HepG2 (cell line): Measurements from ENCODE around the gene ZNF782. TPM values are rescaled to one million over a fixed set of nuclear protein-coding genes. Genes with fewer than 3 reads are reported as not detected.
"Not testable (repeated sequence)": the region's sequence is repeated elsewhere in the genome, so short reads cannot be mapped to it uniquely, and the experiment has no call there.

Experiments used
- ATAC-seq: fragments of 200-7000 bp; cut with Tn5 transposase; 3 replicates; pipeline ENCODE4 v1.9.1; 2020; ENCODE audit warnings: mild to moderate bottlenecking, moderate library complexity
- BruUV-seq: library from RNA; stranded (reverse); fragments of 400-500 nt; replicated peaks from 2 replicates; lab custom pipeline; 2021; lab: Mats Ljungman, UMichigan
- CTCF ChIA-PET: fragments of 300-600 bp; formaldehyde crosslinking; extraction: SDS; loops from one replicate; lab custom pipeline; 2021; ENCODE audit warnings: low total read pairs, inconsistent platforms, low intra/inter-chr PET ratio; lab: Yijun Ruan, JAX
- POLR2A ChIA-PET: fragments of 350-600 bp; sonication (Branson Sonifier 250); formaldehyde crosslinking; loops from one replicate; lab custom pipeline; 2020; ENCODE audit warnings: antibody characterized with exemption, inconsistent platforms; lab: Yijun Ruan, JAX
- DNase-seq: peaks from one replicate; pipeline ENCODE4 v3.0.0-alpha.2; 2015; ENCODE audit warnings: low spot score
- FAIRE-seq: peaks from 3 replicates; lab custom pipeline; 2011; peaks lifted over from hg19 to GRCh38; lab: Jason Lieb, UNC
- H2AFZ ChIP-seq: one replicate; pipeline ENCODE4 v1.6.1; 2011; ENCODE audit warnings: low read length, inconsistent platforms
- H3K27ac ChIP-seq: fragments of 300-600 bp; 3 replicates; pipeline ENCODE4 v1.8.0; 2011; ENCODE audit warnings: mixed run types, mild to moderate bottlenecking, mixed read lengths, low read length, inconsistent platforms; ENCODE audit not compliant: insufficient read depth; ENCODE audit errors: extremely low read length
- H3K27me3 ChIP-seq, 2 experiments: fragments of 200-600 bp in 1 of 2; 2 replicates in 1 of 2; 3 replicates in 1 of 2; pipeline versions ENCODE4 v1.6.0 to v1.8.0; 2011; ENCODE audit warnings: low read length in 2 of 2, mild to moderate bottlenecking in 2 of 2, moderate library complexity in 2 of 2, inconsistent platforms in 1 of 2; ENCODE audit not compliant: insufficient read depth in 2 of 2, control insufficient read depth in 1 of 2
- H3K36me3 ChIP-seq, 2 experiments: fragments of 200-600 bp in 1 of 2; replicated peaks in 1 of 2; 2 replicates in 1 of 2; 3 replicates in 1 of 2; pipeline versions ENCODE4 v1.5.1 to v1.8.0; 2011; ENCODE audit warnings: low read length in 2 of 2, inconsistent platforms in 1 of 2; ENCODE audit not compliant: insufficient read depth in 2 of 2, control insufficient read depth in 1 of 2
- H3K4me1 ChIP-seq: 2 replicates; pipeline ENCODE4 v1.5.1; 2012; ENCODE audit warnings: low read length, inconsistent platforms; ENCODE audit not compliant: insufficient read depth
- H3K4me2 ChIP-seq: 2 replicates; pipeline ENCODE4 v1.6.0; 2011; ENCODE audit warnings: low read depth, low read length, inconsistent platforms
- H3K4me3 ChIP-seq, 3 experiments: fragments of 200-600 bp in 1 of 3; sonication (generic), shearing (Covaris generic) in 1 of 3; replicated peaks in 1 of 3; 2 replicates each; pipeline ENCODE4 v1.5.1; 2011 to 2016; ENCODE audit warnings: low read length in 3 of 3, inconsistent platforms in 2 of 3, low read depth in 2 of 3, mild to moderate bottlenecking in 2 of 3, control low read depth in 1 of 3, mixed read lengths in 1 of 3; ENCODE audit not compliant: insufficient read depth in 1 of 3
- H3K79me2 ChIP-seq: one replicate; pipeline ENCODE4 v1.6.1; 2011; ENCODE audit warnings: low read length, inconsistent platforms; ENCODE audit not compliant: insufficient read depth
- H3K9ac ChIP-seq: 2 replicates; pipeline ENCODE4 v1.6.0; 2011; ENCODE audit warnings: mild to moderate bottlenecking, low read depth, low read length, inconsistent platforms; ENCODE audit not compliant: insufficient read depth
- H3K9me3 ChIP-seq: 2 replicates; pipeline ENCODE4 v1.5.1; 2012; ENCODE audit warnings: mild to moderate bottlenecking, low read length
- H4K20me1 ChIP-seq: 2 replicates; pipeline ENCODE4 v1.6.0; 2011; ENCODE audit warnings: inconsistent platforms, mild to moderate bottlenecking, low read length, moderate library complexity; ENCODE audit not compliant: insufficient read depth
- MAFF ChIP-seq: IDR thresholded peaks from 2 replicates; pipeline ENCODE4 v1.6.1; 2011; ENCODE audit warnings: low read depth, low read length, improper control_type of control experiment
- MAFK ChIP-seq, 2 experiments: IDR thresholded peaks in 1 of 2; conservative IDR thresholded peaks in 1 of 2; 2 replicates each; pipeline ENCODE4 v1.6.1; 2011; ENCODE audit warnings: improper control_type of control experiment in 2 of 2, low read length in 2 of 2
- MIER3 ChIP-seq: IDR thresholded peaks from 2 replicates; pipeline ENCODE4 v1.6.1; 2016; ENCODE audit warnings: missing compliant biosample characterization, borderline replicate concordance
- SPEN ChIP-seq: sonication (generic); formaldehyde crosslinking; IDR thresholded peaks from 2 replicates; pipeline ENCODE4 v1.5.1; 2020; ENCODE audit warnings: low read depth, mild to moderate bottlenecking, missing genetic modification reagents
- WGBS: methylation state at CpG from one replicate; pipeline ENCODE4 v1.1.6; 2017; ENCODE audit warnings: low lambda C conversion rate; 5-methylcytosine and 5-hydroxymethylcytosine counted together
- in situ Hi-C: cut with HindIII; loops from 2 replicates; pipeline ENCODE4 v1.10.0; 2017; ENCODE audit warnings: low pct_unique_long_range_greater_than_20kb; ENCODE audit not compliant: extremely low pct_ligation_motif_present
- intact Hi-C: fragments of 100-400 bp; cut with micrococcal nuclease; formaldehyde crosslinking; loops from one replicate; pipeline ENCODE4 v1.10.0; 2022; ENCODE audit not compliant: unreplicated experiment
- polyA plus RNA-seq, 8 experiments: library from polyadenylated mRNA; depleted of rRNA in 3 of 8; stranded (reverse) in 7 of 8; unstranded in 1 of 8; fragments of >200 nt; fragmentation: Illumina TruSeq in 4 of 8; extraction: Trizol in 4 of 8; gene quantifications; 2 replicates each; pipeline versions ENCODE4 v1.2.1 to v1.2.3, GENCODE V29; 2011 to 2016; ENCODE audit warnings: low read depth in 4 of 8, missing spikeins in 1 of 8, mixed read lengths in 1 of 8; ENCODE audit not compliant: insufficient read depth in 1 of 8
- total RNA-seq, 5 experiments: library from RNA; depleted of rRNA; stranded (reverse); fragments of >200 nt; fragmentation: Illumina TruSeq; extraction: Trizol; gene quantifications; 2 replicates each; pipeline ENCODE4 v1.2.3, GENCODE V29; 2016; ENCODE audit warnings: low read depth in 1 of 5

Gene ZNF782
- total and polyA plus RNA-seq, 2 of the 13 experiments (the other 11 are each of a cell fraction or from before 2014, with no cell fraction given), result 1.4 to 4.9 TPM

DNA sequence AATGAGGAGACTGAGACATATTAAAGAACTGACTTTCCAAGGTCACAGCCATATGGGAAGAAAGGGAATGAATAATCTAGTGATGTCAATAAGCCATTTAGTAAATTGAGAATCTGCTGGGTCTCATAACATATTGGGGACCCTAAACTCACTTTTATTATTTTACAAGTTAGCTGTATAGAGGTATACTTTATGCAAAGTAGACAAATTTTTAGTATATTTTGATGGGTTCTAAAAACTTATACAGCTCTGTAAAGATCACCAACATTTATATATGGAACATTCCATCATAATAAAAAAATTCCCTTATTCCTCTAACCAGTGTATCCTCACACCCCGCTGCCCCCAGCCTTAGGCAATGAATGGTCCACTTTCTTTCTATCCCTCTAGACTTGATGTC lies 40.7 kb downstream of the ZNF782 start:
- Histone ChIP-seq H2AFZ (no peak overlapping the region), H3K36me3 (peaks cover 0 to 9% of the 10 kb centered on the region in 2 experiments; a peak in 1 of 5 replicates), H3K4me1 (no peaks in the 10 kb centered on the region), H3K9ac (no peak overlapping the region), H3K27ac (no peak overlapping the region), H4K20me1 (no peaks in the 10 kb centered on the region), H3K79me2 (no peaks in the 10 kb centered on the region), H3K27me3 (no peaks in the 10 kb centered on the region; a peak in 1 of 5 replicates), H3K4me3 (no peak overlapping the region), H3K9me3 (peaks cover 93% of the 10 kb centered on the region), H3K4me2 (no peak overlapping the region)
- CTCF ChIA-PET, result no interaction called here
- DNase-seq (no peak), ATAC-seq (no peak), FAIRE-seq (no peak)
- in situ Hi-C loops (no loop called here), intact Hi-C loops (no loop called here)
- BruUV-seq, result no TSS peak
- POLR2A ChIA-PET, result no interaction called here
- TF ChIP-seq SPEN (no peak), MAFK (conservative IDR thresholded peaks at IDR 0.05 in 1 of 2, IDR thresholded peaks at IDR 0.05 in 1 of 2; ENCODE audit: low read length in 2 of 2) (peak in 1 of 2 experiments; percentile 62; a peak in 3 of 4 replicates), MAFF (peak; percentile 48; the same call in 1 of the 2 replicates), MIER3 (CRISPR knock-in tag) (no peak)
- WGBS, result 100% methylated on average over 1 of the region's 1 CpG

DNA sequence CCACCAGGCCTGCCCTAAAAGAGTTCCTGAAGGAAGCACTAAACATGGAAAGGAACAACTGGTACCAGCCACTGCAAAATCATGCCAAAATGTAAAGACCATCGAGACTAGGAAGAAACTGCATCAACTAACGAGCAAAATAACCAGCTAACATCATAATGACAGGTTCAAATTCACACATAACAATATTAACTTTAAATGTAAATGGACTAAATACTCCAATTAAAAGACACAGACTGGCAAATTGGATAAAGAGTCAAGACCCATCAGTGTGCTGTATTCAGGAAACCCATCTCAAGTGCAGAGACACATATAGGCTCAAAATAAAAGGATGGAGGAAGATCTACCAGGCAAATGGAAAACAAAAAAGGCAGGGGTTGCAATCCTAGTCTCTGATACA lies 55.4 kb downstream of the ZNF782 start:
- WGBS, result 78% methylated on average over 2 of the region's 2 CpGs
- H3K27me3 ChIP-seq, H3K4me2 ChIP-seq, in situ Hi-C loops, FAIRE-seq, H2AFZ ChIP-seq, H3K4me1 ChIP-seq, DNase-seq, ATAC-seq, BruUV-seq, POLR2A ChIA-PET, H4K20me1 ChIP-seq, CTCF ChIA-PET, H3K79me2 ChIP-seq, H3K27ac ChIP-seq, H3K4me3 ChIP-seq, H3K9ac ChIP-seq, intact Hi-C loops: not testable (repeated sequence)
- H3K9me3 ChIP-seq, result peaks cover 40% of the 10 kb centered on the region
- H3K36me3 ChIP-seq, result peaks cover 7 to 20% of the 10 kb centered on the region in 2 experiments; a peak in 3 of 5 replicates
